ENCODE measurements around the gene PAPOLG. TPM values are rescaled to one million over a fixed set of nuclear protein-coding genes. Genes with fewer than 3 reads are reported as not detected.
A peak's percentile ranks its signal among the peaks of the same experiment; 100 is the strongest.

Gene PAPOLG
- 14.7 and 15.2 TPM in 2 replicates for total RNA-seq
- polyA plus RNA-seq (2012) = 3.5 TPM

DNA sequence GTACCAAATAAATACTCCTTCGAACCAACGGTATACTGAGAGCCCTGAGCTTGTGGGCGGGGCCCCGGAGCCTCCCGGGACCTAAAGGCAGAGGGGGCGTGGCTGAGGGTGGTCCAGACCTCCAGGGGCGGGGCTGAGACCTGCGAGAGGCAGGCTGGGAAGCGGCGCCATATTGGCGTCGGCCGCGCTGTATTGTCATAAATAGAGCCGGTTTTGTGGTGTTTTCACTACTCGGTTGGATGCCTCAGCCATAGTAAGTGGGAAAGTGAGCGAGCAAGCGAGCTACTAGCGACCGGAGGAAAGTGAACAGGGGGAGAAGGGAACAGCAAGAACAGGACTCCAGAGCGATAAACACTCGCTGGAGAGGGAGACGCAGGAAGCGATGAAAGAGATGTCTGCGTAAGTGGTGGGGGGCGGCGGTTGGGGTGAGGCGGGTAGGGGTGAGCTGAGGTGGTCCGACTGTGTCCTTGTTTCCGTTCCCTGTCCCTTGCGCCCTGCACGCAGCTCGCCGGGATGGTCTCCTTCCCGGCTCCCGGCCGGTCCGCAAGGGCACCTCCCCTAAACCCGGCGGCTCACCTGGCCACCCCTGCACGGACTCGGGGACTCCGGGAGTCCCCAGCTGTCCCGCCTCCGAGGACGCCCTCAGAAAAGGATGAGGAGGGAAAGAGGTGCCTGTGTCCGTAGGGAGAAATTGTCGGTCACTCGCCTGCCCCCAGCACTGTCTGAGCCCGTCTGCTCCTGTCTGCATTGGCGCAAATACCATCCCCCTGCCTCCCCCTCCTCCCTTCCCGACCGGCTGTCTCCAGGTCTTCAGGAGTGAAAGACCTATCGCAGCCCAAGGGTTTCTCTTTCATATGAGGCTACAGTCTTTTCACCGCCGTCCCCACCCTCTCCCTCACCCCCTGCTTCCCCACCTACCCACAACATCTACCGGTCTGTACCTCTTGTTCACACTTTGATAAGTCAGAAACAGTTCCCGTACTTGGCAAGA lies at the start of gene PAPOLG:
TSS of gene PAPOLG (plus strand) at position 172 of the 991 bp plus-strand sequence. CDS start at position 383, 211 bp downstream.
- DNase-seq (ENCODE audit: low read depth) = peak; percentile 94

DNA sequence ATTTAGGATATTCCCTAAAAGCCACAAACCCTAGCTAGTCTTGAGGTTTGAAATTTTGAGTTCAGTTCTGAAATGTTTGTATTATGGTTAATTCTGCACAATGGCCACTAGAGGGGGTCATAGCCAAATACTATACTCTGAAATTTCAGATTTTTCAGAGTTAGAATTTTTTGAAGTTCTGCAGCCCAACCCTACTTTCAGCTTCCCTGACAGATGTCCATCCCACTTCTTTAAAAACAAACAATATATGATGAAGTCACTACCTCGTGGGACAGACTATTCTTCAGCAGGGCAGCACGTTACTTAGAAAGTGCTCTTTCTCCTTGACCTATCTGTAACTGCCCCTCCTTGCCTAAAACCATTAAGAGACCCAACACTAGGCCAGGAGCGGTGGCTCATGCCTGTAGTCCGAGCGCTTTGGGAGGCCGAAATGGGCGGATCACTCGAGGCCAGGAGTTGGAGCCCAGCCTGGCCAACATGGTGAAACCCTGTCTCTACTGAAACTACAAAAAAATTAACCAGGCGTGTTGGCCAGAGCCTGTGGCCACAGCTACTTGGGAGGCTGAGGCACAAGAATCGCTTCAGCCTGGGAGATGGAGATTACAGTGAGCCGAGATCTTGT lies 48.2 kb upstream of the PAPOLG start:
- peak; percentile 58 for DNase-seq (ENCODE audit: low read depth)

DNA sequence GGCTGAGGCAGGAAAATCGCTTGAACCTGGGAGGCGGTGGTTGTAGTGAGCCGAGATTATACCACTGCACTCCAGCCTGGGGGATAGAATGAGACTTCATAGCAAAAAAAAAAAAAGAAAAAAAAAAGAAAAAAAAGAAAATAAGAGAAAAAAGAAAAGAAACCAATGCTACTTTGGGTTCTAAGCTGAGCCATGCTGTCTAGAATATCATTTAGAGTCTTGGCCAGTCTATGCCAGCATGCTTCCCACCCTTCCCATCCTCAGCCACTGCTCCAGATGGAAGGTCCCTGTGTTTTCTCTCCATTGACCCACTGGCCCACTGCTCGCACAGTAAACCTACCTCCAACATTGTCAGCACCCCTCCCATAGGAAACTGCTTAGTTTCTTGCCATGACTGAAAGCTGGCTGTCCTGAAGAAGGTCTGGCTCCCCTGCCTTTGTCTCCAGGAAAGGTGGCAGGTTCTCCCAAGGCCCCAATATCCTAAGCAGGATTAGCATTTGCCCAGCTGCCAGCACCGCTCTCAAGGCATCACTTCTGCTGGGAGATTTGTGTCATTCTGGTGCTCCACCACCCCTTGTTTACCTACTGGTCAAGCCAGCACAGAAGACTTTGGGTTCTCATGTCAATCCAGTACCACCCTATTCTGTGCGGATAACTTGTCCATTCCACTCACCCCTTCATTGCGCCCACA lies 47.3 kb upstream of the PAPOLG start:
- DNase-seq (ENCODE audit: low read depth) = no peak

DNA sequence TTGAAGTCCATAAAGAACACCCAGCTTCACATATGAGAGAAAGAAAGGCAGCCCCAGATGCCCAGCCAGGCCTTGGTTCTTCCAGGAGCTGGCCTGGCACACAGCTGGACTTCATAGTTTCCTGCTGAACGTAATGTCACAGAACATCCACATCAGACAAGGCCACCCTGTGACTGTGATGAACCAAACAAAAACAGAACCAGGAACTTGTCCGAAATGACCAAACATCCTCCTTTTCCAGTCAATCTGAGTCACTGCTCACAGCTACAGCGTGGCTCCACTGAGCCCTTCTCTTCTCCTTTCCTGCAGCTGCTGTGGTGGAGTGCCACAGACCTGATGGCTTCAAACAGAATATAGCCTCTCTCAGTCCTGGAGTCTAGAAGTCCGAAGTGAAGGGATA lies 45.4 kb upstream of the PAPOLG start:
- DNase-seq (ENCODE audit: low read depth) = peak; percentile 57

DNA sequence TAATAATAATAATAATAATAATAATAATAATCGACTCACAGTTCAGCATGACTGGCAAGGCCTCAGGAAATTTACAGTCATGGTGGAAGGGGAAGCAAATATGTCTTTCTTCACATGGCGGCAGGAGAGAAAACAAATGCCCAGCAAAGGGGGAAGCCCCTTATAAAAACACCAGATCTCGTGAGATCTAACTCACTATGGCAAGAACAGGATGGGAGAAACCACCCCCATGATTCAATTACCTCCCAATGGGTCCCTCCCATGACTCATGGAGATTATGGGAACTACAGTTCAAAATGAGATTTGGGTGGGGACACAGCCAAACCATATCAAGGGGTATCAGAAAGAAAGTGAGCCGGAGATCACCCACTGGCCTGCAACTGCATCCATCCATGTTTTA lies 40.5 kb upstream of the PAPOLG start:
- DNase-seq (ENCODE audit: low read depth) = no peak

DNA sequence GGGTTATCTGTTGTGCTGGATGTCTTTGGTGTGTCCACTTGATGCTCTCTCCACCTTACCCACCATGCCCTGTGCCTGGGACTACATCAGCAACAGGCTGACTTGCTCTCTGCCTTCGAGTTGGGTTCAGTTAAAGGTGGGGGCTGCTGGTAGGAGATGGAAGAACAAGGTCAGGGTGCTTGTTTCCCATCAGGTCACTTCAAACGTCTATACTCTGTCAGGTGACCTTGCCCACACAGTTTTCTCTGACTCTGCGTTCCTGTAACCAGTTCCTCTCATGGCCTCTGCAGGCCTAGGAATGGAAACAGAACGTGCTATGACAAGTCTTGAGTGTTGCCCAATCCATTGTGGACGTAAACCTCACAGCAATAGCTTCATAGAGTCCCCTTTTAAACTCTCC lies 38.4 kb upstream of the PAPOLG start:
- DNase-seq (ENCODE audit: low read depth) = no peak

DNA sequence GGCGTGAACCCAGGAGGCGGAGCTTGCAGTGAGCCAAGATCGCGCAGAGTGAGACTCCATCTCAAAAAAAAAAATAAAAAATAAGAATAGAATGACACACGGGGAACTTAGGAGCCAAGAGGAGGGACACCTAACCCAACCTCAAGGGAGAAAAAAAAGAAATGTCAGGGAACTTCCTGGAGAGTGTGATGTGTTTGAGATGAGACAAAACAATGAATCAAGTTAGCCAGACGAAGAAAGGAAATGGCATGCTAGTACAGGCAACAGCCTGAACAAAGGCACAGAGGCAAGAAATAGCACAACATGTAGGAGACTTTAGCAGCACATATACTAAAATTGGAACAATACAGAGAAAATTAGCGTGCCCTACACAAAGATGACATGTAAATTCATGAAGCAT lies 36.7 kb upstream of the PAPOLG start:
- no peak for DNase-seq (ENCODE audit: low read depth)

DNA sequence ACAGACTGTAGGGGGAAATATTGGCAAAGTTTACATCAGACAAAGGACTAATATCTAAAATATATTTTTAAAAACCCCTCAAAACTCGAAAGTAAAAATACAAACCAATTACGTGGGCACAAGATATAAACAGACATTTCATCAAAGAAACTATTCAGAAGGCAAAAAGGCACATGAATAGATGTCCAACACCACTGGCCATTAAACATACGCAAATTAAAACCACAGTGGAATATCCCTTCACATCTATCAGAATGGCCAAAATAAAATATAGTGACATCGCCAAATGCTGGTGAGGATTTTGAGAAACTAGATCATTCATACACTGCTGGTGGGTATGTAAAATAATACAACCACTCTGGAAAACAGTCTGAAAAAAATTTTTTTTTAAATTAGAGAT lies 30.6 kb upstream of the PAPOLG start:
- DNase-seq (ENCODE audit: low read depth) = no peak

DNA sequence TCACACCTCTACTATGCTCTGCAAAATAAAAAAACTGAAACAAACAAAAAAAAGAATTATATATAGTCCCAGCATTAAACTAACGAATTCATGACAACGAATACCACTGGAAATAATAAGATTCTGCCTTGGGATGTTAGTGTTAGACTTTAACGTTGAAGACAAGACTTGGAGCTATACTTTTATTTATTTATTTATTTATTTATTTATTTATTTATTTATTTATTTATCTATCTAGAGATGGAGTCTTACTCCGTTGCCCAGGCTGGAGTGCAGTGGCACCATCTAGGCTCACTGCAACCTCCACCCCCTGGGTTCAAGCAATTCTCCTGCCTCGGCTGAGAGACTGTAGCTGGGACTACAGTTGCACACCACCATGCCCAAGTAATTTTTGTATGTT lies 27.2 kb upstream of the PAPOLG start:
- DNase-seq (ENCODE audit: low read depth) = no peak

DNA sequence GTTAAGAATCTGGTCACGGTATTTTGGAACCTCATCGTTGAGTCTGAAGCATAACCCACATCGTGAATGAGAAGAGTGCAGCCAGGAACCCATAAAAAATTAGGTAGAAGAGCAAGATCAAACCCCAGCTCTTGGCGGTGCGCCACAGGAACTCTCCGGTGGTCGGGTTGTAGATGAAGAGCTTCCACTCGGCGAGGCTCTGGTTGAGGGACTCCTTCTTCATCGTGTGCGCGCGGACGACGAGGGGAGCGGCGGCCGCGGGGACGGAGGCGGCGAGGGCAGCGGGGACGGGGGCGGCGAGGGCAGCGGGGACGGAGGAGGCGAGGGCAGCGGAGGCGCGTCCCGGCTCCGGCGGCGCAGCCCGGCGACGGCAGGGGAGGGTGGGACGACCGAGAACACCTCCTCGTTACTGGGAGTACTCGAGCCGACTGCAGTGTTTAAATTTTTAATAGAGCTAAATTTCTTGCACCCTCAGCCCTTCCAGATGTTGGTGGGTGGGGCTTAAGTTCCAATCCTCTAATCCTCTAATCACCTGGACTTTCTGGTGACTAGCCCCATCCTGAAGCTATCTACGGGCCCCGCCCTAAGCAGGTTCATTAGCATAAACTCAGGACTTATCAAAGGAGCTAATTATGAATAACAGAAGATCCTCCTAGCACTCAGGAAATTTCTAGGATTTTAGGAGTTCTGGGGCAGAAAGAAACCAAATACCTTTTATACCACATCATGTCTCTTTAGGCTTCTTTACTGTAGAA lies 20.4 kb upstream of the PAPOLG start:
- no peak for DNase-seq (ENCODE audit: low read depth)

DNA sequence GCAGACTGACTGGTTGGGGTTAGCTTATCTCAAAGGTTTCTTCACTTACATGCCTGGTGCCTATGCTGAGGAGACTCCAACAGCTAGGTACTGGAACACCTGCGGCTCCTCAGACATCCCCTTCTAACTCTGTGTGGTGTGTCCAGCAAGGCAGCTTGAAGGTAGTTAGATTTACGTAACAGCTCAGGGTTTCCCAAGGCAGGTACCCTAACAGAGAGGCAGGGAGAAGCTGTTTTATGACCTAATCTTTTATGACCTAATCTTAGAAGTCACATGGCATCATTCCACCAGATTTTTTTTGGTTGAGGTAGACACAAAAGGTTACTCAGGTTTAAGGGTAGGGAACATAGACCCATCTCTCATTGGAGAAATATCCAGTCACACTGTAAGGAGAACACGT lies 17.4 kb upstream of the PAPOLG start:
- DNase-seq (ENCODE audit: low read depth) = no peak

DNA sequence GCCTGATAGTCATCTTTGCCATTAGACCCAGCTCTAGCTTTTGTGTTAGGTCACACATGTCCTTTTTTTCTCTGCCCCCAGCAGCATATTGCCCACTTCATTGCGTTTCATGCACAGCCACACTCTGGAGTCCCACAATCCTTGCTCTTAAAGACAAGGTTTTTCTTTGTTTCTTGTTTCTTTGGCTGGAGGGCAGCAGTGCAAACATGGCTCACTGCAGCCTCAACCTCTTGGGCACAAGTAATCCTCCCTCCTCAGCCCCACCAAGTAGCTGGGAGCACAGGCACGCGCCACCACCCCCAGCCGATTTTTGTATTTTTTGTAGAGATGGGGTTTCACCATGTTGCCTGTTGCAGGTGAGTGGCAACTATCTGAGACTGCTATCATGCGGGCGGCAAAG lies 16.9 kb upstream of the PAPOLG start:
- DNase-seq (ENCODE audit: low read depth) = no peak

DNA sequence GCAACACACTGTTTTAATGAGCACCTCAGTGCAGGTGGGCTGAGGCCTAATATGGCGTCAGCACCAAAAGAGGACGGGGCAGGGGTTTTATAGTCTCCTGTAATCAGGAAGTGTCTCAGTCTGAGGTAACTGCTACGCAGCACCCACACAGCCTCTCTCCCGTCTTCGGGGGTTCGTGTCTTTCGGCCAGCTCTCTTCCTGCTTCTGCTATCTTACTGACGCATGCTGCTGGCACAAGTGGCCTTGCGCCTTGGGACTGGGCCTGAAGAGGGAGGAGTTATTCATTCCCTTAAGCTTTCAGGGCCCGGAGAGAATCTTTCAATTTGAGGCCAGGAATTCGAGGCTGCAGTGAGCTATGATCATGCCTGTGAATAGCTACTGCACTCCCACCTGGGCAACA lies 14.5 kb upstream of the PAPOLG start:
- no peak for DNase-seq (ENCODE audit: low read depth)

DNA sequence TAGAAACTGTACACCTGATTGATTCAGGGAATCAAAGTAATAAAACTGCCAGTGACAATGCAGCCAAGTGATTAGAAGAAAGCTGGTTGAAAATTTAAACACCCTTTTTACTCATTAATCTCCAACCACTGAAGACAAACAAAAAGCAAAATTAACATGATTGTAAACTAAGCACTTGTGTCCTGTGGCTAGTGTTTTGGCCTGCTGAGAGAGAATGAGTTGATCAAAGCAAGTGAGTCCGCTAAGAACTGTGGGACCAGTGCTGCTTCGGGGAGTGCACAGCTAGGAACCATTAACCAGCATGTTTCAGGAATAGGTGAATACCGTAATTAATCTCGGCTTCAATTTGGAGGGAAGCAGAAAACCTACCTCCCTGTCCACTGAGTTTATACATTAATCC lies 13.6 kb upstream of the PAPOLG start:
- no peak for DNase-seq (ENCODE audit: low read depth)

DNA sequence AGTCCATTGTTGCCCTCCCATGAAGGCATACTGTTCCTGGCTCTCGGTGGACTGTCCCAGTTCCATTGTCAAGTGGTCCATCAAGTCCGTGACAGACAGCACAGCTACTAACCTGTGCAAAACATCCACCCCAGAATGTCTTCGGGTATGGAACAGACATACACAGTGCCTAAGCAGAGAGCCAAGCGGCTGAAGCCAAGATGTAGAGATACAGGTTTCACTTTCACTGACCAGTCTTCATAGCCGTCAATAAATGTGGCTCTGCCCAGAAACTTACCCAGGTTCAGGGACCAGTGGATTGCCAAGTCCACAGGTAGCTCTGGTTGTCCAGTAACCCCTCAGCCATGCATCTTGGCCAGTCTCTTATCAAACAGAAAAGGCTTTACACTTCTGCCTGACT lies 10.7 kb upstream of the PAPOLG start:
- no peak for DNase-seq (ENCODE audit: low read depth)

DNA sequence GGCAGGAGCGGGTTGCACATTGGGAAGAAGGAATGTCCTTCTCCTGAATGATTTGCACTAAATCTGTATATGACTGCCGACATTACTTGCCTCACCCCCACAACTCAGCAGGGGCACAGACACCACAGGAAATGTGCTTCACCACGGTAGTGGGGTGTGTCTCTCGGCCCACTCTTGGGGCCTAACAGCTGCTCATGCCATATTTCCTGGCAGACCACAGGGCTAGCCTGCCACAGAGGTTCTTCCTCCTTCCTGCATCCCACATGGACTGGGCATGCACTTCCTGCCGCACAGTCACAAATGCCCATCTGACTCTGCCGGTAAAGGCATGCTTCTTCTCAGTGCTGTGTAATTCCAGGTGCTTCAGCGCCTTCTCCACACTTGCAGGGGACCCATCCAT lies 10.3 kb upstream of the PAPOLG start:
- DNase-seq (ENCODE audit: low read depth) = peak; percentile 80

DNA sequence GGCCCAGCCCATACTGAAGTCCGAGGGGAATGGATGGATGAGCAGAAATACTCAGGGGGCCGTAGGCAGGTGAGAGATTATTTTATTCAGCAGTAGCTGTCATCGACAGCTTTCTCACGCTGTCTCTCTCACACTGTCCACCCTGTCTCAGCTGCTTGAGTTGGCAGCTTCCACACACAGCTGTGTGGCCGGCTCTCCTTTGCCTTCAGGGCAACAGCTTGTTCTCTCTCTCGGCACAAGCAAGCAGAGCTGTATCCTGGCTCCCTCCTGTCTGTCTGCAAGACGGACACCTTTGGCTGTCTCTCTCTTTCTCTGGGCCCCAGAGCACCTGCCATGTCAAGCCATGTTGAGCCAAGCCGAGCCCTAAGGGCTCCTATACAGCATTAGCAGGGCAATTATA lies 9.8 kb upstream of the PAPOLG start:
- DNase-seq (ENCODE audit: low read depth) = peak; percentile 86

DNA sequence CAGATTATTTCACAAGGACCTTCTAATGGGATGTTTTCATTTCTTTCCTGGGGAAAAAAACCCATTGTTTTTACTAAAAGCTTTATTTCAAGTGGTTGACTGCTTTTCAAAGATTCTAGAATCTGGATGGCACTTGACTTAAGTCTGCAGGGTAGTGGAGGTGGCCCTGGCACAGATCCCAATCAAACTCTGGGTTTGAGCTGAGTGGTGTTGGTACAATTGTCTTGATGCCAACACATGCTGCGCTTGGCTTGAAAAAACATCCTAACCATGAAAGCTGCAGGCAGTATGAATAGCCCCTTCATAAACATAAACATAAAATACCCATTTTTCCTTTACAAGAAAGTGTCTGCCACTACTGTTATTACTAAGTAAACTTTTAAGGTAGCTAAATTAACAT lies 3.6 kb downstream of the PAPOLG start:
- no peak for DNase-seq (ENCODE audit: low read depth)

DNA sequence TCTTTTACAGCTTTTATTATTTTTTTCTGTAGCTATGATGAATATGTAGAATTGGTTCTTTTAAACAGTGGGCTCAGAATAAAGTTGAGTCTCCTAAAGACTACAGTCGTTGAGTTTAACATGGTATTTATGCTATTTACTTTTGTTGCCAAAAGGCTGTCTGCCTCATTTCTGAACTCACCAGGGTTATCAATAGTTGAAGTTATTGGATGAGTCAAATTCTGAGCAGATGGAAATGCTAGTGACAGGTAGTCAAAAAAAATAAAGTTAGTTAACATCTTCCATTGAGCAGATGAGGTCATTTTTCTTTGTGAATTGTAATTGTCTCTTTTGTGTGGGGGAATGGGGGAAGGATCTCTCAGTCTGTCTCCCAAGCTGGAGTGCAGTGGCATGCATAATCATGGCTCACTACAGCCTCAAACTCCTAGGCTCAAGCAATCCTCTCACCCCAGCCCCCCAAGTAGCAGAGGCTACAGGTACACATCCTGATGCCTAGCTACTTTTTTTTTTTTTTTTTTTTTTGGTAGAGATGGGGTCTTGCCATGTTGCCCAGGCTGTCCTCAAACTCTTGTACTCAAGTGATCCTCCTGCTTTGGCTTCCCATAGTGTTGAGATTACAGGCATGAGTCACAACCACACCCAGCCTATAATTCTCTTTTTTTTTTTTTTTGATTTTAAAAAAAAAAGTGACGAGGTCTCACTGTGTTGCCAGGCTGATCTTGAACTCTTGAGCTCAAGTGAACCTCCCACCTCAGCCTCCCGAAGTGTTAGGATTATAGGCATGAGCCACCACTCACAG lies 8.9 kb downstream of the PAPOLG start:
- DNase-seq (ENCODE audit: low read depth) = no peak

DNA sequence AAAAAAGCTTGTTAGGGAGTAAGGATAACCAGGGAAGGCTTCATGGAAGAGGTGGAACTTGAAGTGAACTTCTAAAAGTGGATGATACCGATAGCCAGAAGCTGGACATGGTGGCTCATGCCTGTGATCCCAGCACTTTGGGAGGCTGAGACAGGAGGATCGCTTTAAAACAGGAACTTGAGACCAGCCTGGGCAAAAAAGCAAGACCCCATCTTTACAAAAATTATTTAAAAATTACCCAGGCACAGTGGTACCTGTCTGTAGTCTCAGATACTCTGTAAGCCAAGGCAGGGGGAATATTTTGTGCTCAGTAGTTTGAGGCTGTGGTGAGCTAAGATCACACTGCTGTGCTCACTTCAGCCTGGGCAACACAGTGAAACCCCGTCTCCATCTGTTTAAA lies 10.2 kb downstream of the PAPOLG start:
- no peak for DNase-seq (ENCODE audit: low read depth)

Data from myocyte (in vitro differentiated cells).